Activated B cell treated with CpG ODN at 0.5 μM for 24 hours (primary cell): ENCODE data around the gene BRME1. TPM values are rescaled to one million over a fixed set of nuclear protein-coding genes. Genes with fewer than 3 reads are reported as not detected.

ENCODE experiments used
- ATAC-seq: fragments of 200-7000 bp; cut with Tn5 transposase; one replicate; pipeline ENCODE4 v1.10.0; 2021; ENCODE audit warnings: low read depth, mild to moderate bottlenecking, moderate library complexity
- CTCF ChIA-PET: fragments of 350-600 bp; sonication (Branson Sonifier 250); formaldehyde crosslinking; loops from one replicate; lab custom pipeline; 2021; ENCODE audit warnings: antibody characterized with exemption; lab: Charles Lee
- POLR2A ChIA-PET: fragments of 350-600 bp; sonication (Branson Sonifier 250); formaldehyde crosslinking; loops from one replicate; lab custom pipeline; 2021; ENCODE audit warnings: antibody characterized with exemption; lab: Charles Lee
- DNase-seq: peaks from one replicate; pipeline ENCODE4 v3.0.0; 2022
- H3K27ac Mint-ChIP-seq: one replicate; pipeline ENCODE4 v1.8.0; 2020; ENCODE audit warnings: mixed read lengths
- H3K27me3 Mint-ChIP-seq: one replicate; pipeline ENCODE4 v1.8.0; 2021; ENCODE audit warnings: mixed read lengths
- H3K36me3 Mint-ChIP-seq: one replicate; pipeline ENCODE4 v1.8.0; 2021; ENCODE audit warnings: low read depth, mixed read lengths
- H3K4me1 Mint-ChIP-seq: one replicate; pipeline ENCODE4 v1.8.0; 2021; ENCODE audit warnings: mixed read lengths
- H3K4me3 Mint-ChIP-seq: one replicate; pipeline ENCODE4 v1.8.0; 2020; ENCODE audit warnings: mild to moderate bottlenecking, mixed read lengths
- H3K9me3 Mint-ChIP-seq: one replicate; pipeline ENCODE4 v1.8.0; 2020; ENCODE audit warnings: mixed read lengths
- CTCF ChIP-seq: fragments of 200-600 bp; IDR thresholded peaks from one replicate; pipeline ENCODE4 v1.8.0; 2022; ENCODE audit warnings: antibody characterized with exemption, mild to moderate bottlenecking
- intact Hi-C: fragments of 100-400 bp; cut with micrococcal nuclease; formaldehyde crosslinking; loops from one replicate; pipeline ENCODE4 v1.15.1; 2024
- total RNA-seq: library from RNA; stranded (reverse); gene quantifications from 2 replicates; pipeline ENCODE4 v1.2.3, GENCODE V29; 2022

Gene BRME1
- total RNA-seq, 1 donor from 2014 or later, result 2.0 TPM

DNA sequence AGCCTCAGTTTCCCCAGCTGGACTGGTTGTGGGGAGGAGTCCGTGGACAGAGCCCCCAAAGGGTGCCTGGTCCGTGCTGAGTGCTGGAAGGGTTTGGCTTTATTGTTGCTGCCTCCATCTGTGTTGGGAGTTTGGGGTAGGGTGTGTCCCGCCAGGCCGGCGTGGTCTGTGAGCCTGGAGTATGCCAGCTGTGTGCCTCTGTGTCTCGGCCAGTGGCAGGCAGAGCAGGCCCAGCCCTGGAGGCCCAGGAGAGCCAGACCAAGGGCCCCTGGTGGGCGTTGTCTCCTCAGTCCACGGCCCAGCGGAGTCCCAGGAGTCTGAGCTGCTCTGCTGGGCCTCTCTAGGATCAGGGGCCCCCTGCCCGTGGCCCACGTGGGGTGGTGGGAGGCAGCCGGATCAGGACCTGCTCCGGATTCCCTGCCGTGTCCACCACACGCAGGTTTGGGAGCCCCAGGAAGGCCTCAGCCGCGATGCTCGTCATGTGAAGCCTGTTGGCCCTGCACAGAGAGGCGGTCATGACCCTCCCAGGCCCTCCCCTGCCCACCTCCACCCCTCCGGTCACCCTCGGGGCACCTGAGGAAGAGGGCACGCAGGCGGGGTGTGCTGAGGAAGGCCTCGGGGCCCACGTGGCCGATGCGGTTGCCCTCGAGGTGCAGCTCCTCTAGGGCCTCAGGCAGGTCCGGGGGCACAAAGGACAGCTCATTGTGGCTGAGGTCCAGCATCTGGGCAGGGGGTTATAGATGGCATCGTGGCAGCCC lies 25.7 kb upstream of the BRME1 start:
- ChIA-PET CTCF (no interaction called here), POLR2A (no interaction called here)
- no peaks in the 10 kb centered on the region for H3K27me3 Mint-ChIP-seq
- no peak overlapping the region for H3K4me3 Mint-ChIP-seq
- H3K36me3 Mint-ChIP-seq, result peaks cover 18% of the 10 kb centered on the region
- H3K9me3 Mint-ChIP-seq, result no peaks in the 10 kb centered on the region
- peaks cover 2% of the 10 kb centered on the region for H3K4me1 Mint-ChIP-seq
- intact Hi-C loops, result no loop called here
- ATAC-seq (no peak), DNase-seq (no peak)
- TF ChIP-seq CTCF, result no peak
- no peak overlapping the region for H3K27ac Mint-ChIP-seq

DNA sequence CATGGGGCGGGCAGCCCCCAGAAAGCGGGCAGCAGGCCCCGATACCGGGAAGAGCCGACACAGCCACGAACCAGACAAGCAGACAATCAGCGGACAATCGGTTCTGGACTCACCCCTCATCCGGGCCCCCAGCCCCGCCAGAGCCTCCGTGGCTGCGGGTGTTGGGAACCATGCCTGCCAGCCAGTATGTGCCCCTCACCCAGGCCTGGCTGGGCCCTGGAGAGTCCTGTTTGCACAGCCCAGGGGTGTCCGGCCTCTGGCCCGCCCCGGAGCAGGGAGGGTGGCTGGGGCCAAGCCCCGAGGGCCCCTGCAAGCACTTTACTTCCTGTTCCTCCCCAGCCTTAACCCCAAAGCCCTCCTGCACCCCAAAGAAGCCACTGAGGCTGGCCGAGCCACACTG lies 24.5 kb upstream of the BRME1 start:
- TF ChIP-seq CTCF, result no peak
- ATAC-seq, result no peak
- Mint-ChIP-seq H3K4me1 (peaks cover 2% of the 10 kb centered on the region), H3K36me3 (peaks cover 26% of the 10 kb centered on the region), H3K9me3 (no peaks in the 10 kb centered on the region), H3K27me3 (no peaks in the 10 kb centered on the region), H3K4me3 (no peak overlapping the region), H3K27ac (no peak overlapping the region)
- no peak for DNase-seq
- ChIA-PET CTCF (no interaction called here), POLR2A (no interaction called here)
- intact Hi-C loops, result no loop called here

DNA sequence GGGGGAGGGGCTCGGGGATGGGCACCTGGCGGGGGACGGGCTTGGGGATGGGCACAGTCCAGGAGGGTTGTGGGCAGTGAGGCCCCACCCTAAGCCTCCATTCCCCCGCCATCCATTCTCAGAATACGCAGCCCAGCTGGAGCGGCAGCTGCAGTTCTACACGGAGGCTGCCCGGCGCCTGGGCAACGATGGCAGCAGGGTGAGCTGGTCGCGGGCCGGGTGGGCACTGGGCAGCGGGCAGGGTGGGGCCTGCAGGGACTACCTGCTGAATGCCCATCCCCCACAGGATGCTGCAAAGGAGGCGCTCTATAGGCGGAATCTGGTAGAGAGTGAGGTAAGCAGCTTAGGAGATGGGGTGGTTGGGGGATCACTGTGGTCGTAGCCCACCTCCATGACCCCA lies 24.0 kb upstream of the BRME1 start:
- POLR2A ChIA-PET, result interaction anchor here (0.5 kb wide), 1 partner anchor 31 kb away, joined by 6 read pairs; no protein-coding TSS in a partner anchor
- no peak for TF ChIP-seq CTCF
- DNase-seq (no peak), ATAC-seq (no peak)
- no peaks in the 10 kb centered on the region for H3K9me3 Mint-ChIP-seq
- peaks cover 2% of the 10 kb centered on the region for H3K4me1 Mint-ChIP-seq
- CTCF ChIA-PET, result no interaction called here
- no peaks in the 10 kb centered on the region for H3K27me3 Mint-ChIP-seq
- H3K36me3 Mint-ChIP-seq, result peaks cover 30% of the 10 kb centered on the region
- intact Hi-C loops, result no loop called here
- no peak overlapping the region for H3K27ac Mint-ChIP-seq
- no peak overlapping the region for H3K4me3 Mint-ChIP-seq

- Mint-ChIP-seq H3K27ac (no peak overlapping the region), H3K36me3 (peaks cover 33% of the 10 kb centered on the region), H3K4me3 (no peak overlapping the region), H3K27me3 (no peaks in the 10 kb centered on the region), H3K9me3 (no peaks in the 10 kb centered on the region), H3K4me1 (peaks cover 2% of the 10 kb centered on the region)
- intact Hi-C loops, result no loop called here
- no peak for ATAC-seq
- ChIA-PET POLR2A (interaction anchor here (0.5 kb wide), 1 partner anchor 32 kb away, joined by 6 read pairs; no protein-coding TSS in a partner anchor), CTCF (no interaction called here)
- DNase-seq, result no peak
- no peak for TF ChIP-seq CTCF
These were observed 23.4 kb upstream of the BRME1 start for GRCh38 chr19:13929340-13929739.

GRCh38 chr19:13926715-13927114 lies 20.8 kb upstream of the BRME1 start:
- POLR2A ChIA-PET, result no interaction called here
- intact Hi-C loops, result no loop called here
- ATAC-seq (no peak), DNase-seq (no peak)
- CTCF ChIA-PET, result no interaction called here
- H3K27me3 Mint-ChIP-seq, result no peaks in the 10 kb centered on the region
- no peaks in the 10 kb centered on the region for H3K4me1 Mint-ChIP-seq
- H3K27ac Mint-ChIP-seq, result no peak overlapping the region
- H3K9me3 Mint-ChIP-seq, result no peaks in the 10 kb centered on the region
- no peak for TF ChIP-seq CTCF
- H3K4me3 Mint-ChIP-seq, result no peak overlapping the region
- H3K36me3 Mint-ChIP-seq, result peaks cover 51% of the 10 kb centered on the region
